Measurements from ENCODE around the gene EDIL3.
"Not testable (repeated sequence)": the region's sequence is repeated elsewhere in the genome, so short reads cannot be mapped to it uniquely, and the experiment has no call there.

Gene EDIL3

DNA sequence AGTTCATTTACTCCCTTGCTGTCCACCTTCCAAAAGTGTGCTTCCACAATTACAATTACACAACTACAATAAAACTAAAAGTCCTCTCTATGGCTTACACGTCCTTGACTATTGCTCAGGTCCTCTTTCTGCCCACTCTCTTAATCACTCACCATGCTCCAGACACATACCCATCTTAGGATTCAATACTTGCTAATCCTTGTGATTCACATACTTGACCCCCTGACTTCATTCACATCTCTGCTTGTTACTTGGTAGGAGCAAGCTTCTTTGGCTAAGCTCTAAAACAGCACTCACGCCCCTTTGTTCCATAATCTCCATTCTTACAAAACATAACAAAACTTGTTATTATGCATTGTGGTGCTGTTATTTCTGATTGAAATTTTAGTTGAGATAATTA is 215.8 kb downstream of the EDIL3 start:
- no peak for DNase-seq (ENCODE audit: low read depth, low spot score)

DNA sequence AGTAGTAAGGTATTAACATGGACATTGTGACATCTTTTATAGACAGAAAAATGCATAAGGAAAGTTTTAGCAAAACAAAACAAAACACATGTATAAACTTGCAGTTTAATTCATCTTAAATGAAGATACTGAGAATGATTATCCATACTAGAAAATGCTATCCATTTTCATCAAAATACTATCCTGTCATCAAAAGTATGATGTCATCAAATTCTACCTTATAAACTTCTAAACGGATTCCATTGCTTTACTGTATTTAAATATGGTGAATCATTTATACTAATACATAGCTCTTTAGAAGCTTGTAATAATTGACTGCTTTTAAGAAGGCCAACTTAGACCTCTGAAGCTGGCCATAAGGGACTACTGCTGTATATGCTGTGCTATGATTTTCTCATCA is 221.0 kb downstream of the EDIL3 start:
- no peak for DNase-seq (ENCODE audit: low read depth, low spot score)

DNA sequence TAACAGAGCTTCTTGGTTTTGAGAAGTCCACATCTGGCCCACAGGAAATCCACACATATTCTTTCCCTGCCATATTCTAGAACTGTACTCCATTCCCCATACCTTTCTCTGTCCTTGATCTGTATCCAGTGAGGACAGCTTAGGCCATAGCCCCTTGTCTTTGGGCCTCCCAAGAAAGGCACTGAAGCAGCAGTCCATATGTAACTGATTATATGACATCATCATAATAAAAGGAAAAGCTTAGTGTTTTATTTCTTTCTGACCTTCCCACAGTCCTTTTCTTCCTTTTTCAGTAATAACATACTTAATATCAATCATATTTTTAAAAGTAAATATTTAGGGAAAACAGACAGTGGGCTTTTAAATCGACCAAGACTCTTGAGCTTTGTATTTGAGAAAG is 222.0 kb downstream of the EDIL3 start:
- DNase-seq (ENCODE audit: low read depth, low spot score) = no peak

DNA sequence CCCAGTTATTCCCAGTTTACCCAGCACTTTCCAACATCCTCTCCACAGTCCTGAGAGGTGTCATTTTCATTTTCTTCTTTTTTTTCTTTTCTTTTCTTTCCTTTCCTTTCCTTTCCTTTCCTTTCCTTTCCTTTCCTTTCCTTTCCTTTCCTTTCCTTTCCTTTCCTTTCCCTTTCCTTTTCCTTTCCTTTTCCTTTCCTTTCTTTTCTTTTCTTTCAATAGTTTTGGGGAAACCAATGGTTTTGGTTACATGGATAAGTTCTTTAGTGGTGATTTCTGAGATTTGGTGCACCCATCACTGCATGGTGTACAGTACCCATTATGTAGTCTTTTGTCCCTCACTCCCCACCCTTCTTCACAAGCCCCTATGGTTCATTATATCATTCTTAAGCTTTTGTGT is 224.0 kb downstream of the EDIL3 start:
- DNase-seq (ENCODE audit: low read depth, low spot score) = not testable (repeated sequence)

DNA sequence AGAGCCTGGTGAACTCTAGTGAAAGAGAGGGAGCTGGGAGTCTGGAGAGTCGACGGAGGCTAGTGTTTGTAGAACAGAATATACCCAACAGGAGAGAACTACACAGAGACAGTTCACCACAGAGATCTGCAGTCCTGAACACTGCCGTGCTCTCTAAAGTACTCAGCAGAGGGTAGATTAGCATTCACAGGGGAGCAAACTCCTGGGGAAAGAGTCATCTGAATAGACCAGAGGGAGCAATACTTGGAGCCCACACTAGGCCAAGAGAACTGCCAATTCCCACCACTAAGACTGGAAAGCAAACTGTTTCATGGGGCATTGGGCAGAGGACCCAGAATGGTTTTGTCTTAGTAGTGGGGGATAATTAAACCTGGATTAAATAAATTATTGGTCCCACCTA is 235.6 kb downstream of the EDIL3 start:
- peak; percentile 7 for DNase-seq (ENCODE audit: low read depth, low spot score)

DNA sequence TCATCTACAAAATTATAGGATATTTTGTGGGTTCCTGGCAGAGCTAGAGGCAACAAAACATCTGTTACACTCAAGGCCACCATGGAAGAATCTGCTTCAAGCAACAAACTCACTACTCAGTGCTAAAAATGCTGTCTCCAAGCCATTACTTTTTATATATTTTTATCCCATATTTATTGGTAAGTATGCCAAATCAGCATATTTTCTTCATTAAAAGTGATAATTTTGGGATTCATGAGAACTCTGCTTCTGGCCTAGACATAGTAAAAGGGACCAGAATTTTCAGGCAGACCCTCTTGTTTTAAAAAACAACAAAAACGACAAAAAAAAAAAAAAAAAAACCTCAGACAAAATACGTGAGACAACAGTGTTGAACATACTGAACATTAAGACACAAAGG is 236.0 kb downstream of the EDIL3 start:
- DNase-seq (ENCODE audit: low read depth, low spot score) = no peak

DNA sequence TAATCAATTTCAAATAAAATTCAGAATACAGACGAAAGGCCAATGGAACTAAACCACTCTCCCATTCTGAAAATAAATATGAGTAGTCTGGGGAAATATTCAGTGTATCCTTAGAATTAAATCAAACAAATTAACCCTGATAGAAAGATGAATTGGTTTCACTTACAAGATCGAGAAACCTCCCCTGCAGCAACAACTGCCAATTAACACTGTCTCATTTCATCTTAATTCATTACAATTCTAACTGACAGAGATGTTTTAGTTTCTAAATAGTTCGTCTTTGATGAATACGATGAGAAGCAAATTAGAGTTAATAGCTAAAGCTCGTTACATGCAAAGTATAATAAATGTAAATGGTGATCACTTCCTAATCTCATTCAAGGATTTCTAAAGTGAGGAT is 247.1 kb downstream of the EDIL3 start:
- no peak for DNase-seq (ENCODE audit: low read depth, low spot score)

DNA sequence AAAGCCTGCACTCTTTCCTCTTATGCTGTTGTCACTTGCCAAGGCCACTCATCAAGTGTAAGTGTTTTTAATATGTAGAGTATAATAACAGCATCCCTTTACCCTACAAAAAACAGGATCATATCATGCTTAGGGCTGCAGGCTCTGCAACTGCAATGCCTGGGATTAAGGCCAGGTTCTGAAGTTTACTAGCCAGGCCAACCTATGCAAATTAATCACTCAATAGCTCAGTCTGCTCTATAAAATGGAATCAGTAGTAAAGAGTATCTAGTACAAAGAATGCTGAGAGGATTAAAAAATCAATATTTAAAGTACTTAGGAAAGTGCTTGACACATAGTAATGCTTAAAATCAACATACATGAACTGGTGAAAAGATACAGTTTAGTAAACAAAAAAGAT is 253.3 kb downstream of the EDIL3 start:
- no peak for DNase-seq (ENCODE audit: low read depth, low spot score)

DNA sequence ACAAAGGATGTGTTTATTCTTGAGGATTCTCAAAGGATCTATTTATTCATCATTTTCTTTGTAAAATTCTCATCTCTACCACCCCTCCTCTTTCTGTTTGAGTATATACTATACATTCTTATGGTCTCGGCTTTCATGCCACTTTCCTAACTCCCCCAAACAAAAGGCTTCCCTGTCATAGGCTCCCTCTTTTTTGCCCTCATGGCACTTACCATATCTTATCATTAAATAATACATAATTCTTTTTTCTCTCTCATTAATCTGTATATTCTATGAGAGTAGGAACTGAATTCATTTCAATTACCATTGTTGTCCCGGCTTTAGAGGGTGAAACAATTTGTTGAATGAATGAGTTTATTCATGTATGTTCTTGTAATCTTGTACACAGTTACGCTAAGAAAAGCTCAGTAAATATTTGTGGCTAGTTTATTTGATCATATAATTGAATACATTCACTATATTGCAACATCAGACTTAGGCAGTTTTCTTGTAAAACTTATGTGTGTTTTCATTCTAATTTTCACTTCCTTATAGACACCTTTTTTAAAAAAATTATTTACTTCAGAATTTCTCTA is 254.6 kb downstream of the EDIL3 start:
- DNase-seq (ENCODE audit: low read depth, low spot score) = no peak

DNA sequence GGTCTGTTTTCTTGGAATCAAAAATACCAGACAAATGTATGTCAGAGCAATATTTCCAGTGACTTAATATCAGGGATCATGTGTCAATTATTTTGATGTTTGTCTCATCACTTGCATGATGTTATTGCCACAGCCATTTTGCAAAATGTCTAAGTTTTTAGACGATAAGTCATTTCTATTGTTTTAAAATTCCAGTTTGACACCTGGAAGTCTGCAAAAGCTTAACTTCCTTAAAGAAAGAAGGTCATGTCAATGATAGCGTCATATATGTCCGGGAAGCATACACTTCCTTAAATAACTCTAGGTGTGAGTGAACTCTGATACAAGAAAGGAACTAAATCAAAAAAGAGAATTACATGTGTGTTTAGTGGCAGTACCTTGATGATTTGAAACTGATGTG is 259.5 kb downstream of the EDIL3 start:
- DNase-seq (ENCODE audit: low read depth, low spot score) = no peak

DNA sequence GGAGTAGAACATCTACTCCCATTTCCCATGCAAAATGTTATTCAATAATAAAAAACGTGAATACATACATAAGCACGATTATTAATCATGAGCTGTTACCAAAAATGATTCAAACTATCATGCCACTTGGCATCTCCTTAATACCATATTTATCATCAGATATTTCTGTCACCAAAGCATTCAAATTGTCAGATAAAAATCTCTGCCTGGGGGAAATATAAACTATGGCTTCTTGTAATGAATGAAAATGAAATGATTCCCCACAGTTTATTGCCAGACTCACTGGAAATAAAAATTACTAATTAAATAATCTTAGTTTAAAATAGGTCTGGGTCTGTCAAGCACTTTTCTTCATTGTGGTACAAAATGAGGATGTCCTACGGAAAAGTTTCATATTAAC is 265.4 kb downstream of the EDIL3 start:
- no peak for DNase-seq (ENCODE audit: low read depth, low spot score)

DNA sequence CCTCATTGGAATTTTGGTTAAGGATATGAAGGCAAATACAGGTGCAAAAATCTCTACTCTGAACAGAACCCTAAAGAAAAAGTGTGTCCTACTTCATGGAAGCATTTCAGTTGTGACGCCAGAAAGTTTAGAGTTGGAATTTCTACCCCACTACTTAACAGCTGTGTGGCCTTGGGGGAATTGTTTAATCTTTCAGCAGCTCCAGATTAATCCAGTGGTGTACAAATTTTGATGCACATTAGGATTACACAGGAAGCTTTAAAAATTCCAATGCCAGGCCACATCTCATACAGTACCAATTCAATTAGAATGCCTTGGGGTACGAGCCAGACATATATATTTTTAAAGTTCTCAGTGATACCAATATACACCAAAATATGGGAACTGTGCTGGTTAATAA is 266.1 kb downstream of the EDIL3 start:
- DNase-seq (ENCODE audit: low read depth, low spot score) = no peak

DNA sequence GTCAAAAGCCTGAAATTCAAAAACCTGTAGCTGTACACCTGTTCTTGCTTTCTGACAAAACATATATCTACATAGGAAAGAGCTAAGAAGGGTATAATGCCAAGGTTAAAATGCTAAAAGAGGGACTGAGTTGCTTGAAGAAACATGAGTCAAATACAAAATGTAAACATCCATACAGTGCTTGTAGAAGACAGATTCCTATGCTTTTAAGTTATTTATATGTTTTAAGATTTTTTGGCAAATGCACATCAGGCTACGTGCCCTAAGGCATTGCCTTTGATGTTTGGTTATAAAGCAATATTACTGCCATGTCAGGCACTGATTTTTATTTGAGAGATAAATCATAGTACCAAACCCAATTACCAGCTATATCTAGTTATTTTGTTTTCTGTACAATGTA is 269.0 kb downstream of the EDIL3 start:
- DNase-seq (ENCODE audit: low read depth, low spot score) = no peak

DNA sequence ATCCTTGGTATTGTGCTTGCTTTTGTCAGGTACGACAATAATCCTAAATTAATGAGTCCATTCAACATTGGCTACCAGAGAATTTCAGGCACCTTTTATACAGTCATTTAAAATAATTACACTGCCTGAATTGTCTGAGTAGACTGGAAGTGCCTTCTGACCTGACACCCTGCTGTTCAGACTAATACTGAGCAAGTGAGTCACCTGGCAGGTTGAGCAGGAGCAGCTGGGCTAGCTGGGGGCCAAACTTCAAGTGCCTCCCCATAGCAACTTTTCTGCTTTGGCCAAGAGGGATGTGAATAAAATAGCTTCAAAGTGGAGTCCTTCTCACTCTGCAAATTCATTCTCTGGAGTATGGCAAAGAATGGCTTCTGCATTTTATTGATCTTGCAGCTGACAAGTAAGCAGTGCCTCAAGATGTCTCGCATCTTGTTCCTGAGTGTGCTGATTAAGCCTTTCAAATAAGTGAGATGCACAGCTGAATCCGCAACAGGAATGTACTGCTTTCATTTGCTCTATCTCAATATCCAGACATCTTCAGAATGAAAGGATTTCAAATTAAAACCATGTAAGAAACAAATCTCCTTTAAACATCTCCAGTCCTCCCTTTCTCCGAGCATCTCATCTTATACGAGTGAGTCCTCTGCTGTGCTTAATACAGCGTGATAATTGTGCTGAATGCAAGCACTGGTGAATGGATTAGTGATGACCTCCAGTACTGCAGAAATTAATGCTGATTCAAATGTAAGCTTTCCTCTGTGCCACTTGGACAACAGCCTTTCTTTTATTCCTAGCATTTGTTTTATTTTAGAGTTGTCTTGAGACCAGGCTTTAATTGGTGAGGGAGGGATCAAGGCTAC is 271.2 kb downstream of the EDIL3 start:
- DNase-seq (ENCODE audit: low read depth, low spot score) = peak; percentile 25

DNA sequence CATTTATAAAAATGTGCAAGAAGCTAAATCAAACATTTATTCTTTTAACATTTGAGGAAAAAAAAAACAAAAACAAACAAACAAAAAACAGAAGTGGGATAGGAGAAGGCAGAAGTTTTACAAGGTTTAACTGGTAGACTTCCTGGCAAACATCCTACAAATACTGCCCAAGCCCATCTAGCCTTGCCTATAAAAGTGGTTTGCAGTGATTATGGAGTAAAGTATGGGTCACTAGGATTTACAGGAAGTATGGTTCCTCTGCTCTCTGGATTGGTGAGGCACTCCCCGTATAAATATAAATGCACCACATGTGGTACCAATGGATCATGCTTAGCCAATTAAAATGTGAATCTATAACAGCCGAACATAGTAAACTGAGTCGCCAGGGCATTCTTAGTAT is 291.9 kb downstream of the EDIL3 start:
- no peak for DNase-seq (ENCODE audit: low read depth, low spot score)

DNA sequence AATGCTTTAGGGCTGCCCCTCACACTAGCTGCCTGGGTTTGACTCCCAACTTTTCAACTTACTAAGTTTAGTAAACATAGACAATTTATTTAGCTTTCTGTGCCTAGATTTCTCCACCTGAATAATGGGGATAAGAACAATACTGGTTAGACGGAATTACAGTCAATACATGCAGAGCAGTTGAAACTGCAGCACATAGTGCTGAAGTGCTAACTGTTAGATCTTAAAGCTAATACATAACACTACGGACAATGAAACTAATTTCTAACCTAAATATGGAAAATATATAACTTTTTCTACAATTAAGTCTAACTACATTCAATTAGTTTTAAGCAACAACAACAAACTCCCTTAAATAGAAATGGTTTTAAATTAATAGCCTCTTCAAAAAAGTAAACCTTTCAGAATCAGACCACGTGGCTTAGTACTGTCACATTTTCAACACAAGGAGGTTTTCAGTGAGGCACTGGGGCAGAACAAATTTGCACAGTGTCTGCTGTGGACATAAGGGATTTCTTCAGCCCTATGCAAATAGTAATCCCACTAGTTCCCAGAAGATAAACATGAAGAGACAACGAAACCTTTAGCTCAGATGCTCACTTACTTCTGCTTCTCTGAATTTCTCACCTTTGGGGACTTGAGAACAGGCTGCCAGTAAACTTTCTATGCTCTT is 293.4 kb downstream of the EDIL3 start:
- no peak for DNase-seq (ENCODE audit: low read depth, low spot score)

DNA sequence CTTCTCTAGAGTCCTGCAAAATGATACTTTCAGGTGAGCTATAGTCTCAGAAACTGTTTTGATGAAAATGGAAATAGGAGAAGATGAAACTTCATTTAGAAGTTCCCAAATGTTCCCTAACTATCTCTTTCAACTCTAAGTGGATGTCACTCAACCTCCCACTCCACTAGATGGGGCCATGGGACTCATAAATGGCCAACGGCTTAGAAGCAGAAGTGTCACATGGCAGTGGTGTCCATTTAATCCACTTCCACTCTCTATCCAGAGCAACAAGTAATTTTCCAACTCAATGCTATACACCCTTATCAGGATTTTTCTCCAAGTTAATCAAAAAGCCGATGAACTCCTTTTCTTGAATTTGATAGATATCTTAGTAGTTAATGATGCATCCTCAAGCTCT is 295.7 kb downstream of the EDIL3 start:
- no peak for DNase-seq (ENCODE audit: low read depth, low spot score)

DNA sequence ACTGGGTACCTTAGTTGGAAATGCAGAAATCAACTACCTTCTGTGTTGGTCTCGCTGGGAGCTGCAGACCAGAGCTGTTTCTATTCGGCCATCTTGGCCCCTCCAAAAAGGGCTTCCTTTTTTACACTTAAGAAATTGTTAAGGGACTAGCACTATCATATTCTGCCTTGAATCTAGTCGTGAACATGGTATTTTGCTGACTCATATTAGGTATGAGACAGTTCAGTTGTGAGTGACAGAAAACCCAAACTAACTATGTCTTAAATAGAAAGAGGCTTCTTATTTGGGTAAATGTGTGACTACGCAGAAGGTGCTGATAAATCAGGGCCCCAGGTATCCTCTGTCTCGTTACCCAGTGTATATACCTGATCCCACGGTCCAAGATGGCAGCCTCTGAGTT is 298.2 kb downstream of the EDIL3 start:
- no peak for DNase-seq (ENCODE audit: low read depth, low spot score)

DNA sequence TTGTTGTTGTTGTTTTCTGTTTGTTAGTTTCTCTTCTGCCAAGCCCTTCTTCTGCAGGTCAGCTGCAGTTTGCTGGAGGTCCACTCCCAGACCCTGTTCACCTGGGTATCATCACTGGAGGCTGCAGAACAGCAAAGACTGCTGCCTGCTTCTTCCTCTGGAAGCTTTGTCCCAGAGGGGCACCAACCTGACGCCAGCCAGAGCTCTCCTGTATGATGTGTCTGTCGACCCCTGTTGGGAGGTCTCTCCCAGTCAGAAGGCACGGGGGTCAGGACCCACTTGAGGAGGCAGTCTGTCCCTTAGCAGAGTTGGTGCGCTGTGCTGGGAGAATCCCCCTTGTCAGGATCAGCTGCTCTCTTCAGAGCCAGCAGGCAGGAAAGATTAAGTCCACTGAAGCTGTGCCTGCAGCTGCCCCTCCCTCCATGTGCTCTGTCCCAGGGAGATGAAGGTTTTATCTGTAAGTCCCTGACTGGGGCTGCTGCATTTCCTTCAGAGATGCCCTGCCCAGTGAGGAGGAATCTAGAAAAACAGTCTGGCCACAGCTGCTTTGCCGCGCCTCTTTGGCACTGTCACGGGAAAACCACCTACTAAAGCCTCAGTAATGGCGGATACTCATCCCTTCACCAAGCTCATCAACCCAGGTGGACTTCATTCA is 299.2 kb downstream of the EDIL3 start:
- DNase-seq (ENCODE audit: low read depth, low spot score) = no peak

DNA sequence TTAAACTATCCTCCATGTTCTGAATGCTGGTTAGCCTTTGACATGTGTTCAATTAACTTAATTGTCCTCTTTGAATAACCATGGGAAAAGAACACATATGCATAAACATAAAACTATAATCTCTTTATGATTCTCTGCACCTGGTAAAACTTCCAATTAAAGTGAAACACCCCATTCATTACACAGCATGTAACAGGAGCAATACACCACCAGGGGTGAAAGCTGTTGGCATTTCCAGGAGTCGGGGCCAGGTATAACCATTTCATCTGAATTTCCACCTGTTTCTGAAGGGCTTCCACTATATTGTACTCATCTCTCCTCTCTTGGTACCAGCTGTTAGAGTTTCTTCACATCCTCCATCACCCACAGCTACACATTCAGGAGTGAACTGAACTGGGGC is 303.8 kb downstream of the EDIL3 start:
- DNase-seq (ENCODE audit: low read depth, low spot score) = no peak

DNA sequence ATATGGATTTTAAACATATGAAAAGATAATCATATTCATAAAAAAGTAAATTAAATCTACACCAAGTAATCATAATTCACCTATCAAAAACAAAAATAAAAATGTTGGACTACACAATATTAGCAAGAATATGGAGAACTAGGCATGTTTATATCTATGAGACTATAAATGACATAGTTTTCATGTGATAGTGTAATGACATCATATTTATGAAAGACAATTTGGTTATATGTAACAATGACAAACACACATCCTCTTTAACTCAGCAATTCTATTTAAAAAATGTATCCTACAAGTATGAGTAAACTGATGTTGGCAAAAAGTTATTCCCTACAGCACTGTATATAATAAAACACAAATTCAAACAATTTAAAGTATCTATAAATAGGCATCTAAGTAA is 312.3 kb downstream of the EDIL3 start:
- DNase-seq (ENCODE audit: low read depth, low spot score) = no peak

DNA sequence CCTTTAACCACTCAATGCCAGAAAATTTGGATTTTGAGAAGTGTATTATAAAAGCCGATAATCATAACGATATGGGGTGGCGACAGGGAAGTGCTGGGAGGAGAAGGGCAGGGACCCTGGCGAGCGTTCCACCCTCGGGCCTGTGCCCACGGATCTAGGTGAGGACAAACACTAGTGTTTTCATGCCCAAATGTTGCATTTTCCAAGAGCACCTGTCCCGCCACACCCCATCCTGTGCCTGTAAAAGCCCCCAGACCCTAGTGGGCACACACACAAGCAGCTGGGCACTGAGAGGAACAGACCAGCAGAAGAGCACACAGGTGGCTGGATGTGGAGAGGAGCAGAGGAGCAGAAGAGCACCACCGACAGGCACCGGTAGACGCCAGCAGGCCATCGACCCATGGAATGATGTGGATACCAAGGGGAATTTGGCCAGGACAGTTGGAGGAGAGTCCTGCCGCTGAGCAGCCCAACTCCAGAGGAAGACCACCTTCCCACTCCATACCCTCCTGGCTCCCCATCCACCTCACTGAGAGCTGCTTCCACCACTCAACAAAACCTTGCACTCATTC is 315.0 kb downstream of the EDIL3 start:
- no peak for DNase-seq (ENCODE audit: low read depth, low spot score)
